ENCODE data around the gene ZG16B.

DNA sequence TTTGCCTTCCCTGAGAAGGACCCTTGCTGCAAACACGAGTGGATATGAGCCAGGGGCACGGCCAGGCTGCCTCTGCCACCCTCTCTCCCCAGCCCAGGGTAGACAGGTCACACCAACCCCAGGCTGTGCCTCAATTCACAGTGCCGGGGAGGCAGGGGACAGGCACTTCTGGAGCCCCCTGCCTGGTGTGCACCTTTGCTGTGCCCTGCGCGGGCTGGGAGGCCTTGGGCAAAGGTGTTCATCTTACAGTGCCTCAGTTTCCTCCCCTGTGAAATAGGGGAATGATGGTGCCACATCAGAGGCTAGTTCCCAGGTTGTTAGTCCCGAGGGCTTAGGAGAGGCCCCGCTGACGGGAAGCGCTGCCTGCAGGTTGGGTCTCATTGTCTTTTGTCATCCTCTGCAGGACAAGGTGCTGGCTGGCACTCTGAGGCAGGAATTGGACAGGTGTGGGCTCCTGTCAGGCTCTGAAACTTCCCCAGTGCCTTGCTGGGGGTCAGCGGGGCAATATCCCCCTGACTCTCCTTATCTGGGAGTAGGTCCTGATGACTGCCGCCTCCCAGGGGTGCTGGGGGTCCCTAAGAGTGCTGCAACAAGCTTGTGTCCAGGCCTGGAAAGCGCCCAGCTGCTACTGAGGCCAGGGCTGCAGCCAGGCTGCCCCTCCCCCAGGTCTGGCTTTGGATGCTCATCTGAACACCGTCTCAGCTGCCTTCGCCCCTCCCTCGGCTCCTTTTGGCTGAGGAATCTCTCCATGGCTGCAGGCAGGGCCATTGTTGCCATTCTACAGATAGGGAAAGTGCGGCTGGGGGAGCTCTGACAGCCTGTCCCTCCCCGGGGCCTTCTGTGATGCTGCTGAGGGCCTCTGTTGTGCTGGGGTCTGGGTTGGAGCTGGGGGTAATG is 9.9 kb upstream of the ZG16B start:
- TF ChIP-seq, protein P1, sequence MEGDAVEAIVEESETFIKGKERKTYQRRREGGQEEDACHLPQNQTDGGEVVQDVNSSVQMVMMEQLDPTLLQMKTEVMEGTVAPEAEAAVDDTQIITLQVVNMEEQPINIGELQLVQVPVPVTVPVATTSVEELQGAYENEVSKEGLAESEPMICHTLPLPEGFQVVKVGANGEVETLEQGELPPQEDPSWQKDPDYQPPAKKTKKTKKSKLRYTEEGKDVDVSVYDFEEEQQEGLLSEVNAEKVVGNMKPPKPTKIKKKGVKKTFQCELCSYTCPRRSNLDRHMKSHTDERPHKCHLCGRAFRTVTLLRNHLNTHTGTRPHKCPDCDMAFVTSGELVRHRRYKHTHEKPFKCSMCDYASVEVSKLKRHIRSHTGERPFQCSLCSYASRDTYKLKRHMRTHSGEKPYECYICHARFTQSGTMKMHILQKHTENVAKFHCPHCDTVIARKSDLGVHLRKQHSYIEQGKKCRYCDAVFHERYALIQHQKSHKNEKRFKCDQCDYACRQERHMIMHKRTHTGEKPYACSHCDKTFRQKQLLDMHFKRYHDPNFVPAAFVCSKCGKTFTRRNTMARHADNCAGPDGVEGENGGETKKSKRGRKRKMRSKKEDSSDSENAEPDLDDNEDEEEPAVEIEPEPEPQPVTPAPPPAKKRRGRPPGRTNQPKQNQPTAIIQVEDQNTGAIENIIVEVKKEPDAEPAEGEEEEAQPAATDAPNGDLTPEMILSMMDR (IDR thresholded peaks at IDR 0.05; ENCODE audit: low read depth, low read length) = no peak
- no peak for TF ChIP-seq POLR2A (IDR thresholded peaks at IDR 0.05; ENCODE audit: extremely low read depth, insufficient read length)
